K562 (cell line): ENCODE data around the gene DAG1. TPM values are rescaled to one million over a fixed set of nuclear protein-coding genes. Genes with fewer than 3 reads are reported as not detected.

Experiments
- ATAC-seq: fragments of 200-7000 bp; cut with Tn5 transposase; 3 replicates; pipeline ENCODE4 v1.9.1; 2020; ENCODE audit warnings: moderate library complexity
- BruUV-seq: library from RNA; stranded (reverse); fragments of 400-500 nt; replicated peaks from 2 replicates; lab custom pipeline; 2021; lab: Mats Ljungman, UMichigan
- CTCF ChIA-PET: fragments of 300-600 bp; formaldehyde crosslinking; extraction: SDS; loops from one replicate; lab custom pipeline; 2021; ENCODE audit warnings: low intra/inter-chr PET ratio; lab: Yijun Ruan, JAX
- POLR2A ChIA-PET: fragments of 300-600, 350-650 bp; sonication (Branson Sonifier 250); formaldehyde crosslinking; extraction: SDS; loops from one replicate; lab custom pipeline; 2021; ENCODE audit warnings: antibody characterized with exemption, inconsistent platforms; lab: Yijun Ruan, JAX
- DNase-seq, 4 experiments: peaks; one replicate each; pipeline versions ENCODE4 v3.0.0 to v3.0.0-alpha.2; 2011 to 2018; ENCODE audit warnings: low spot score in 3 of 4, mixed read lengths in 3 of 4; ENCODE audit errors: extremely low read depth in 1 of 4
- FAIRE-seq: peaks from 2 replicates; lab custom pipeline; 2011; peaks lifted over from hg19 to GRCh38; lab: Jason Lieb, UNC
- H2AFZ ChIP-seq: 2 replicates; pipeline ENCODE4 v1.6.0; 2011; ENCODE audit warnings: low read depth, low read length, control low read depth, inconsistent platforms
- H3K27ac ChIP-seq: fragments of 200-600 bp; 3 replicates; pipeline ENCODE4 v1.8.0; 2011; ENCODE audit warnings: low read depth, mild to moderate bottlenecking, control low read depth, inconsistent platforms, low read length, moderate library complexity, mixed read lengths; ENCODE audit errors: extremely low read depth
- H3K27me3 ChIP-seq, 2 experiments: fragments of 300-600 bp in 1 of 2; 2 replicates in 1 of 2; 3 replicates in 1 of 2; pipeline versions ENCODE4 v1.6.0 to v1.8.0; 2011; ENCODE audit warnings: inconsistent platforms in 2 of 2, low read length in 2 of 2, mild to moderate bottlenecking in 1 of 2, mixed read lengths in 1 of 2, moderate library complexity in 1 of 2; ENCODE audit not compliant: control insufficient read depth in 2 of 2, insufficient read depth in 2 of 2
- H3K36me3 ChIP-seq: fragments of 300-600 bp; 3 replicates; pipeline ENCODE4 v1.8.0; 2011; ENCODE audit warnings: mild to moderate bottlenecking, low read length, inconsistent platforms; ENCODE audit not compliant: control insufficient read depth, insufficient read depth
- H3K4me1 ChIP-seq, 2 experiments: fragments of 200-600 bp in 1 of 2; replicated peaks in 1 of 2; 2 replicates in 1 of 2; 3 replicates in 1 of 2; pipeline versions ENCODE4 v1.5.1 to v1.8.0; 2011; ENCODE audit warnings: inconsistent platforms in 2 of 2, low read length in 2 of 2, mild to moderate bottlenecking in 1 of 2, mixed read lengths in 1 of 2, moderate library complexity in 1 of 2; ENCODE audit not compliant: control insufficient read depth in 2 of 2, insufficient read depth in 2 of 2
- H3K4me2 ChIP-seq: 2 replicates; pipeline ENCODE4 v1.6.1; 2011; ENCODE audit warnings: low read length, control low read depth, inconsistent platforms, mixed read lengths; ENCODE audit not compliant: insufficient read depth
- H3K4me3 ChIP-seq: fragments of 200-600 bp; sonication (generic), shearing (Covaris generic); 2 replicates; pipeline ENCODE4 v1.5.1; 2016; ENCODE audit warnings: control low read depth, inconsistent platforms
- H3K79me2 ChIP-seq: fragments of 200-600 bp; 3 replicates; pipeline ENCODE4 v1.8.0; 2011; ENCODE audit warnings: low read length, inconsistent platforms; ENCODE audit not compliant: control insufficient read depth, insufficient read depth
- H3K9ac ChIP-seq, 2 experiments: 2 replicates each; pipeline versions ENCODE4 v1.6.0 to v1.6.1; 2011; ENCODE audit warnings: low read depth in 2 of 2, low read length in 2 of 2, control low read depth in 1 of 2, inconsistent platforms in 1 of 2, mild to moderate bottlenecking in 1 of 2, mixed read lengths in 1 of 2; ENCODE audit not compliant: insufficient read depth in 1 of 2
- H3K9me1 ChIP-seq: one replicate; pipeline ENCODE4 v1.6.0; 2011; ENCODE audit warnings: inconsistent platforms, mild to moderate bottlenecking, low read length, moderate library complexity; ENCODE audit not compliant: control insufficient read depth, insufficient read depth
- H3K9me3 ChIP-seq: replicated peaks from 2 replicates; pipeline ENCODE4 v1.5.1; 2011; ENCODE audit warnings: low read depth, low read length, inconsistent platforms; ENCODE audit not compliant: control insufficient read depth, insufficient read depth
- H4K20me1 ChIP-seq: replicated peaks from 2 replicates; pipeline ENCODE4 v1.6.1; 2011; ENCODE audit warnings: low read length, inconsistent platforms, mixed read lengths; ENCODE audit not compliant: control insufficient read depth, insufficient read depth
- CHAMP1 ChIP-seq: fragments of 450-650 bp; IDR thresholded peaks from 2 replicates; pipeline ENCODE4 v1.6.1; 2016; ENCODE audit warnings: mild to moderate bottlenecking
- ESRRA ChIP-seq: fragments of 450-650 bp; IDR thresholded peaks from 2 replicates; pipeline ENCODE4 v1.6.1; 2014; ENCODE audit warnings: low read depth, mild to moderate bottlenecking, moderate library complexity, borderline replicate concordance
- FUS ChIP-seq: fragments of 200-400 bp; formaldehyde crosslinking; optimal IDR thresholded peaks from 2 replicates; pipeline ENCODE3; 2017; ENCODE audit warnings: low read depth, low read length
- RBM22 ChIP-seq: fragments of 200-400 bp; formaldehyde crosslinking; IDR thresholded peaks from 2 replicates; pipeline ENCODE4 v1.6.1; 2018; ENCODE audit warnings: low read length, low read depth; ENCODE audit not compliant: poor library complexity, severe bottlenecking
- TFAM ChIP-seq: fragments of 250-450 bp; sonication (Bioruptor Pico); conservative IDR thresholded peaks from 2 replicates; pipeline ENCODE4 v1.5.0; 2021; ENCODE audit warnings: mild to moderate bottlenecking, moderate library complexity
- YBX1 ChIP-seq: fragments of 450-650 bp; IDR thresholded peaks from 2 replicates; pipeline ENCODE4 v1.7.1; 2016; ENCODE audit warnings: mild to moderate bottlenecking
- ZNF23 ChIP-seq: fragments of 250-450 bp; sonication (Bioruptor Pico); IDR thresholded peaks from 2 replicates; pipeline ENCODE4 v1.4.0; 2020; ENCODE audit warnings: mild to moderate bottlenecking
- WGBS: fragments of 100-300 bp; shearing (Covaris generic); methylation state at CpG from one replicate; pipeline ENCODE4 v1.1.6; 2016; ENCODE audit warnings: low coverage, mixed read lengths; ENCODE audit not compliant: insufficient coverage; ENCODE audit errors: missing lambda C conversion rate; 5-methylcytosine and 5-hydroxymethylcytosine counted together
- in situ Hi-C: fragments of 300-500 bp; cut with MboI; formaldehyde crosslinking; loops from 4 replicates; pipeline ENCODE4 v1.15.0; 2018; ENCODE audit warnings: inconsistent platforms, mixed read lengths
- intact Hi-C: fragments of 100-400 bp; cut with micrococcal nuclease; formaldehyde crosslinking; loops from 2 replicates; pipeline ENCODE4 v1.14.2; 2022
- polyA plus RNA-seq, 8 experiments: library from polyadenylated mRNA; depleted of rRNA in 4 of 8; stranded (reverse) in 5 of 8; unstranded in 3 of 8; fragments of >200 nt; fragmentation: Nextera tagmentation in 2 of 8; fragmentation: Illumina TruSeq in 1 of 8; extraction: Ambion mirVana in 2 of 8; extraction: Trizol in 1 of 8; gene quantifications; 2 replicates each; pipeline versions ENCODE4 v1.2.1 to v1.2.3, GENCODE V29; 2011 to 2014; ENCODE audit warnings: inconsistent platforms in 1 of 8, missing spikeins in 1 of 8
- total RNA-seq, 7 experiments: library from RNA; depleted of rRNA in 6 of 7; stranded (reverse); fragments of >200 nt in 6 of 7; fragmentation: Illumina TruSeq in 2 of 7; extraction: Trizol in 2 of 7; gene quantifications; 2 replicates each; pipeline versions ENCODE4 v1.2.1 to v1.2.3, GENCODE V29; 2011 to 2021; ENCODE audit warnings: low replicate concordance in 1 of 7

Gene DAG1
- total and polyA plus RNA-seq, 9 of the 15 experiments (the other 6 are each of a cell fraction or from before 2014, with no cell fraction given): 0.29 to 19.6 (median 8.2) TPM

GRCh38 chr3:49512781-49513355, 42.8 kb downstream of the DAG1 start (continued):
- no peak for TF ChIP-seq ZNF23 (CRISPR knock-in tag)

GRCh38 chr3:49513494-49514124, 43.5 kb downstream of the DAG1 start:
- Histone ChIP-seq H3K4me3 (no peak overlapping the region), H3K4me2 (no peak overlapping the region), H3K9me3 (no peaks in the 10 kb centered on the region), H3K4me1 (no peaks in the 10 kb centered on the region; a peak in 1 of 5 replicates), H3K36me3 (peaks cover 50% of the 10 kb centered on the region; the same call in 2 of the 3 replicates), H3K79me2 (no peaks in the 10 kb centered on the region), H3K9me1 (no peaks in the 10 kb centered on the region), H2AFZ (no peak overlapping the region), H4K20me1 (no peaks in the 10 kb centered on the region), H3K27ac (no peak overlapping the region), H3K27me3 (no peaks in the 10 kb centered on the region), H3K9ac (no peak overlapping the region; a peak in 1 of 4 replicates)
- CTCF ChIA-PET: no interaction called here
- intact Hi-C loops: no loop called here
- TF ChIP-seq ESRRA: no peak
- no peak for TF ChIP-seq YBX1
- no peak for TF ChIP-seq TFAM (CRISPR knock-in tag)
- no peak for TF ChIP-seq CHAMP1
- no peak for TF ChIP-seq FUS
- no peak for TF ChIP-seq RBM22
- TF ChIP-seq ZNF23 (CRISPR knock-in tag): no peak
- FAIRE-seq (no peak), DNase-seq (no peak), ATAC-seq (no peak)
- BruUV-seq: no TSS peak
- POLR2A ChIA-PET: interaction anchor here (2.9 kb wide), 1 partner anchor 12 kb away, joined by 13 read pairs; no protein-coding TSS in a partner anchor
- in situ Hi-C loops: no loop called here
- WGBS: 57% methylated on average over 4 of the region's 4 CpGs
